Ovary (tissue), 9 donors: Measurements from ENCODE around the gene ZNF358. TPM values are rescaled to one million over a fixed set of nuclear protein-coding genes. Genes with fewer than 3 reads are reported as not detected.
A peak's percentile ranks its signal among the peaks of the same experiment; 100 is the strongest.

Experiments
- DNase-seq, 5 donors: peaks; one replicate each; pipeline ENCODE4 v3.0.0-alpha.2; 2019 to 2020
- H3K27ac ChIP-seq, 2 donors: fragments of 200-600 bp; one replicate each; pipeline versions ENCODE4 v1.5.1 to v1.8.0; 2019 to 2022
- H3K27me3 ChIP-seq: fragments of 200-600 bp; one replicate; pipeline ENCODE4 v1.8.0; 2022
- H3K36me3 ChIP-seq: fragments of 200-600 bp; sonication (generic); one replicate; pipeline ENCODE4 v1.5.1; 2019
- H3K4me1 ChIP-seq: one replicate; pipeline ENCODE4 v1.8.1; 2013; ENCODE audit warnings: mild to moderate bottlenecking, moderate library complexity; ENCODE audit not compliant: insufficient read depth
- H3K4me3 ChIP-seq: fragments of 200-600 bp; sonication (generic); one replicate; pipeline ENCODE4 v1.5.1; 2017
- H3K9me3 ChIP-seq, 2 donors: fragments of 200-600 bp in 1 of 2; sonication (generic) in 1 of 2; one replicate each; pipeline versions ENCODE4 v1.5.1 to v1.8.1; 2013 to 2019; ENCODE audit warnings: mild to moderate bottlenecking in 1 of 2, moderate library complexity in 1 of 2
- CTCF ChIP-seq, 3 donors: fragments of 450-650 bp in 2 of 3; fragments of 200-600 bp in 1 of 3; IDR thresholded peaks; one replicate each; pipeline versions ENCODE4 v1.5.1 to v1.8.0; 2016 to 2022; ENCODE audit warnings: antibody characterized with exemption in 3 of 3, mild to moderate bottlenecking in 1 of 3
- EP300 ChIP-seq: sonication (generic); formaldehyde crosslinking; IDR thresholded peaks from one replicate; pipeline ENCODE4 v1.6.1; 2017; ENCODE audit warnings: antibody characterized with exemption
- POLR2A ChIP-seq: fragments of 450-650 bp; IDR thresholded peaks from one replicate; pipeline ENCODE4 v1.6.1; 2017; ENCODE audit warnings: antibody characterized with exemption, mild to moderate bottlenecking, moderate library complexity
- WGBS, 3 donors: extraction: QIAGEN DNeasy Blood & Tissue Kit in 1 of 3; methylation state at CpG; one replicate each; pipeline versions ENCODE4 v1.1.5 to v1.1.7; 2013 to 2017; 5-methylcytosine and 5-hydroxymethylcytosine counted together
- intact Hi-C, 4 donors: fragments of 100-400 bp; cut with DNase I; formaldehyde crosslinking; loops; one replicate each; pipeline versions ENCODE4 v1.11.0 to v1.15.1; 2022 to 2023
- polyA plus RNA-seq, 2 donors: library from polyadenylated mRNA; stranded (reverse); fragments of 200-250 nt in 1 of 2; fragments of 350-450 nt in 1 of 2; fragmentation: Illumina TruSeq in 1 of 2; extraction: RNeasy Lipid Tissue Mini Kit (QIAGEN cat#74804) in 1 of 2; gene quantifications; one replicate each; pipeline ENCODE4 v1.2.3, GENCODE V29; 2013 to 2014
- total RNA-seq, 7 donors: library from RNA; depleted of rRNA in 2 of 7; stranded (reverse); fragments of >200 nt in 2 of 7; fragmentation: NEBNext Ultra II Directional in 3 of 7; extraction: Animal tissue kit (Norgen Biotek cat#: 25700) in 3 of 7; gene quantifications; one replicate each; pipeline versions ENCODE4 v1.1.0 to v1.2.4, GENCODE V29; 2016 to 2023
- donor health status: DM: no; HTN: no; CAD: no; lungs with moderate emphysema.
- donor health status: DM: no; HTN: no; CAD: no.
- donor health status: Bipolar disorder and iron deficiency.
- donor health status: DM: yes; HTN: yes; CAD: no.
- donor health status: DM: no; HTN: no; CAD: no.
- donor health status: DM: yes; HTN: yes; CAD: no.

Gene ZNF358
- total and polyA plus RNA-seq, 9 donors: 9.2 to 112 (median 88.2) TPM

DNA sequence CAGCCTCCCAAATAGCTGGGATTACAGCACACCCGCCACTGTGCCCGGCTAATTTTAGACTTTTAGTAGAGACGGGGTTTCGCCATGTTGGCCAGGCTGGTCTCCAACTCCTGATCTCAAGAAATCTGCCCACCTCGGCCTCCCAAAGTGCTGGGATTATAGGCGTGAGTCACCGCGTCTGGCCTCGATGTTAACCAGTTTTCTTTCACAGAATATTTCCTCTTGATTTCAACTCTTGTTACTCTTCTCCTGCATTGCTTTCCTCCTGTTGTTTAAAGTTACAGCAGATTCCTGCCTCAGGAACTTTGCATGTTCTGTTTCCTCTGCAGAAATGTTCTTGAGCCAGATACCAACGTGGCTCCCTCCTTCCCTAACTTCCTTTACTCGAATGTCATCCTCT is 23.3 kb upstream of the ZNF358 start:
- intact Hi-C loops: no loop called here
- Histone ChIP-seq H3K4me3 (no peak overlapping the region), H3K27ac (no peak overlapping the region), H3K9me3 (no peaks in the 10 kb centered on the region), H3K27me3 (no peaks in the 10 kb centered on the region), H3K4me1 (peaks cover 9% of the 10 kb centered on the region), H3K36me3 (no peaks in the 10 kb centered on the region)
- no peak for TF ChIP-seq POLR2A
- no peak for TF ChIP-seq EP300
- TF ChIP-seq CTCF (IDR thresholded peaks at IDR 0.05): no peak
- 81 to 91% (median 87%) methylated on average over 11 of the region's 11 CpGs for WGBS, 3 donors
- DNase-seq: no peak

GRCh38 chr19:7494416-7495098 is 21.3 kb upstream of the ZNF358 start:
- no peaks in the 10 kb centered on the region for H3K36me3 ChIP-seq
- TF ChIP-seq EP300 (no peak), POLR2A (no peak), CTCF (IDR thresholded peaks at IDR 0.05) (no peak)
- no peaks in the 10 kb centered on the region for H3K27me3 ChIP-seq
- no peak overlapping the region for H3K4me3 ChIP-seq
- 2 to 12% (median 4%) methylated on average over 13 of the region's 13 CpGs for WGBS, 3 donors
- peak; percentile 65 to 88 (median 74) for DNase-seq
- H3K9me3 ChIP-seq: no peaks in the 10 kb centered on the region
- intact Hi-C loops: no loop called here
- peak overlapping the region in 1 of 2 donors; percentile 84 for H3K27ac ChIP-seq
- H3K4me1 ChIP-seq: peaks cover 6% of the 10 kb centered on the region

DNA sequence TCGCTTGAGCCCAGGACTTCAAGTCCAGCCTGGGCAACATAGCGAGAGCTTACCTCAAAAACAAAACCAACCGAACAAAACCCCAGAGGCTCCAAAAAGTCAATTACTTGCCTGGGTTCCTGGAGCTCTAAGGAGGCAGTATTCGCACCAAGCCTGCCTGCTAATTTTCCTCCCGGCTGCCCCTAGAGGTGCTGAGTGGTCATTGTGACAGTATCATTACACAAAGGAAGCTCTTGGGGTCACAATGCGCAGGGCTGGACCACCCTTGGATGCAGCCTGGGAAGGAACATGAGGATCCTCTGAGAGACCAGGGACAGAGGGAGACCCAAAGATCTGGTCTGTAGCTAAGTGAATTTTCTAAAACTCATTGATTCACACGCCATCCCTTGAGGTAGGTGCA is 18.6 kb upstream of the ZNF358 start:
- Histone ChIP-seq H3K4me1 (peaks cover 5% of the 10 kb centered on the region), H3K4me3 (no peak overlapping the region), H3K27ac (no peak overlapping the region), H3K36me3 (no peaks in the 10 kb centered on the region), H3K27me3 (no peaks in the 10 kb centered on the region), H3K9me3 (no peaks in the 10 kb centered on the region)
- 57 to 68% (median 63%) methylated on average over 7 of the region's 7 CpGs for WGBS, 3 donors
- intact Hi-C loops: no loop called here
- no peak for DNase-seq
- TF ChIP-seq POLR2A: no peak
- TF ChIP-seq CTCF (IDR thresholded peaks at IDR 0.05): no peak
- TF ChIP-seq EP300: no peak

DNA sequence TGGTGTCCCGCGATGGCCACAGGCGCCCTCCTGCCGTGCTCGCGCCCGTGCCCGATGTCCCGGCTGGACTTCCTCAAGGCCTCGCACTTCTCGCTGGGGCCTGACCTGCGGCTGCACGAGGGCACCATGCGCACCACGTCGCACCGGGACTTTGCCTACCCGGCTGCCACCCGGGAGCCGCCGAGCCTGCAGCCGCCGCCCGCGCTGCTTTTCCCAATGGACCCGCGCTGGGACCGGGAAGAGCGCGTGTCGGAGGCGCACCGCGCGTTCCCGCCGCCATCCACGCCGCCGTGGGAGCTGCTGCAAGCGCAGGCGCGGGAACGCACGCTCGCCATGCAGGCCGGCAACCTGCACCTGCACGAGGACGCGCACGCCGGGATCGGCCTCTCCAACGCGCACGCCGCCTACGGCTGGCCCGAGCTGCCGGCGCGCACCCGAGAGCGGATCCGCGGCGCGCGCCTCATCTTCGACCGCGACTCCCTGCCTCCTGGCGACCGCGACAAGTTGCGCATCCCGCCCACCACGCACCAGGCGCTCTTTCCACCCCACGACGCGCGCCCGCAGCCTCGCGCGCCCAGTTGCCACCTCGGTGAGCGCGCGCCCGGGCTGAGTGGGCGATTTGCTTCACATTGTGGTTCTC is 15.0 kb upstream of the ZNF358 start:
- H3K27me3 ChIP-seq: no peaks in the 10 kb centered on the region
- no peaks in the 10 kb centered on the region for H3K36me3 ChIP-seq
- TF ChIP-seq POLR2A (no peak), CTCF (IDR thresholded peaks at IDR 0.05) (no peak), EP300 (no peak)
- H3K27ac ChIP-seq: no peak overlapping the region
- peaks cover 5% of the 10 kb centered on the region for H3K4me1 ChIP-seq
- no peaks in the 10 kb centered on the region for H3K9me3 ChIP-seq
- peak in 4 of 5 donors; percentile 51 to 81 (median 62) for DNase-seq
- WGBS, 3 donors: 1 to 2% (median 2%) methylated on average over 63 to 93 of the region's 93 CpGs
- H3K4me3 ChIP-seq: peak overlapping the region; percentile 17
- intact Hi-C loops: no loop called here
